GM18520 (cell line): ENCODE measurements around the gene CDC16.
"Not testable (repeated sequence)": the region's sequence is repeated elsewhere in the genome, so short reads cannot be mapped to it uniquely, and the experiment has no call there.

ENCODE experiments used
- ATAC-seq: cut with Tn5 transposase; IDR thresholded peaks from one replicate; pipeline ENCODE4 v1.9.1; 2021; ENCODE audit not compliant: unreplicated experiment

CDC16 gene

DNA sequence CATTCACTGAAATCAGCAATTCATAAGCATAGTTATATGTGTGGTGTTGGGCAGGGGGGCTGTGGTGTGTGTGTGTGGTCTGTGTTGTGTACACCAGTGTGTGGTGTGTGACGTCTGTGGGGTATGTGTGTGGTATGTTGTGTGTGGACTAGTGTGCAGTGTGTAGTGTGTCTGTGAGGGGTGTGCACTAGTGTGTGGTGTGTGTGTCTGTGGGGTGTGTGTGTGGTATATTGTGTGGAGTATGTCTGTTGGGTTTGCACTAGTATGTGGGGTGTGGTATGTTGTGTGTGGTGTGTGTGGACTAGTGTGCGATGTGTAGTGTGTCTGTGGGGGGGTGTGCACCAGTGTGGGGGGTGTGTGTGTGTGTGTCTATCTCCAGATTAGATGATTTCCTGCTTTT, 7.2 kb upstream of the CDC16 start:
- no peak for ATAC-seq

DNA sequence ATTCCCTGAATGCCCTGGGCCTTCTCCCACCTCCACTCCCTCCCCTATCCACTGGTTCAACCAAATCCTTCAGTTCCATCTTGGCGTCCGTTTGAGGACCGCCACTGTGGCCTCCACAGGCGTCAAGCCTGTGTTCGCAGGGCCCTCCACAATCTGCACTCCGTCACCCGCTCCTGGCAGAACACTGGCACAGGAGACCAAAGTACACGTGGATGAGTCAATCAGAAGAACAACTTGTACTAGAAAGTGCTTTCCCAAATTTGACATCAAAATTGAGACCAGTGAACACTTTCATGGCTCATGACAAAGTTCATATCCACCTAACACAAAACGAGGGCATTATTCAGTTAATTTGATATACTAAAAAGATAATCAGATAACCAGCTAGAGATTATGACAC, 6.5 kb upstream of the CDC16 start:
- ATAC-seq = no peak

DNA sequence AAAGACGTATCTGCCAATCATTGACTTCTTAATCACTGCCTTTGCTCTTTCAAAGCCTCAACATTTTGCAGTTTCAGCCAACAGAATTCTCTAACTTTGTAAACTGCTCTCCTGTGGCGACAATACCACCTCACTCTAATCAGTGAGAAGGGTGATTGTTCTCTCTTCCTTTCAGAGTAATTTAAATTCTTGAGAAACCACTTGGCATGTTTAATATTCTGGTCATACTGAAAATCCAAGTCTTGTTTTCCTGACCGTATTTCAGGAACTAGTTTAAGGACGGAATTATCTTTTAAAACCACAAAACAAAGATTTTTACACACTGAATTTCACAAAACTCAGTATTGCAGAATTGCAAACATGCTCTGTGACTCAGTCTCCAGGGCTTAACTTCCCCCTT, 5.2 kb upstream of the CDC16 start:
- no peak for ATAC-seq

DNA sequence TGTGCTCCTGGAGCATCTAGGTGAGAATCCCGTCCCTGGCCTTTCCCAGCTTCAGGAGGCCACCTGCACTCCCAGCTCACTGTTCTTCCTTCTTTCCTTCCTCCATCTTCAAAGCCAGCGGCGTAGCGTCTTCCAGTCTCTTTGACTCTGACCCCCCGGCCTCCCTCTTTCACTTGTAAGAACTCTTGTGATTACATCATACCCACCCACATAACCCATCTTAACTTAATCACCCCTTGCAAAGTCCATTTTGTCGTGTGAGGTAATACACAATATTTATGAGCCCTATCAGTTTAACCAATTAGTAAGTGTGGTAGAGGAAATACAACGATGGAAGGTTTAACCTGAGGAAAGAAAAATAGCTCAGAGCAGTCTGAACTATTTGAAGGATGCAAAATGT, 4.6 kb upstream of the CDC16 start:
- no peak for ATAC-seq

DNA sequence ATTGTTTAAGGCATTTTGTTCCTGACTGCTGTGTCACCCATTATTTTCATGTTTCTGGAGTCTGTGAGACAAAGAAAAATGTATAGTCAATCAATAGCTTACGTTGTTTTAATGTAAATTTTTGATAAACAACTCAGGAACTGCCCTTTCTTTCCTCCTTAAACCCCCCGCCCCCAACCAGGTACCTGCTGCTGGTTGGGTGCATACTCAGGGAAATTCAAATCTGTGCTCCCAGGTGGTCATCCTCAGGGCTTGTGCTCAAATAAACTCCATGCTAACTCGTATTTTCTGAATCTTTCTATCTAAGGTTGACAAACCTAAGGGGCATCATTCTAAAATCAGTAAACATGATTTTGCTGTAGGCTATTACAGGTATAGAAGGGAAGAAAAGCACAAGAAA, 4.1 kb upstream of the CDC16 start:
- ATAC-seq = no peak

DNA sequence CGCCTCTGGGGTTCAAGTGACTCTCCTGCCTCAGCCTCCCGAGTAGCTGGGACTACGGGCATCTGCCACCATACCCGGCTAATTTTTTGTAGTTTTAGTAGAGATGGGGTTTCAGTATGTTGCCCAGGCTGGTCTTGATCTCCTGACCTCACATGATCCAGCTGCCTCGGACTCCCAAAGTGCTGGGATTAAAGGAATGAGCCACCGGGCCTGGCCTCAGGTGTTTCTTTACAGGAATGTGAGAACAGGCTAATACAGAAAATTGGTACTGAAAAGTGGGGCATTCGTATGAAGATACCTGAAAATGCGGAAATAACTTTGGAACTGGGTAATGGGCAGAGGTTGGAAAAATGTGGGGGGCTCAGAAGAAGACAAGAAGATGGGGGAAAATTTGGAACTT, 2.8 kb upstream of the CDC16 start:
- ATAC-seq = no peak

DNA sequence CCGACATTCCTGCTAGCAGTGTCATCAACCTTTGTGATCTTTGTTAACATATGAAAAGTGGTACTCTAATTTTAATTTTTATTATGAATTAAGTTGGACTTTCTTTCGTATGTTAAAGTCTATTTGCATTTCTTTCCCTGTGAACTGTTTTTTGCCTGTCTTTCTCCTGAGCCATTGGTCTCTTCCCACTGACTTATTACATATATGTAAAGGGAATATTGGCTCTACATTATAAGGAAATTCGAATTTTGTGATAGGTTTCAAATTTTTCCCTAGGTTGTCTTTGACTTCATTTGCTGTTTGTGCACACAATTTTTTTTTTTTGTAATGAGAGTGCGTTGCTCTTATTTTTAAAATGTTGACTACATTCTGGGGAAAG, 442 bp upstream of the CDC16 start:
- ATAC-seq = no peak

DNA sequence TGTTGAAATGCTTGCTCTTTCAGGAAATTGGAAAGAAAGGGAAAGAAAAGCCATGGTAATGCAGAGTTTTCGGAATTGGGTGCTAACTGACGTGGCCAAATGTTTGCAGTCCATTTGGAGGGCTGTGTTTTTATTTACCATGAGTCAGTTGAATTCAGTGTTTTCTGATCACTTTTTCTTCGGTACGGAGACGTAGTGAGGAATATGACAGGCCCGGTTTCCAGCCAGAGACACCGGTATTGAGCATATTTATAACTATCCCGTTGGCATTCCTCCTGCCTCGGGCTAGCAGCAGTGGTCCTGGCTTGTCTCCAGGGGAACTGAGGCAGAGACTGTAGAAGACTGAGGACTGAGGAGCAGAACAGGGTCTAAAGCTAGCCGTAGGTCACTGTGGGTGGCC, 1.0 kb downstream of the CDC16 start:
- no peak for ATAC-seq

DNA sequence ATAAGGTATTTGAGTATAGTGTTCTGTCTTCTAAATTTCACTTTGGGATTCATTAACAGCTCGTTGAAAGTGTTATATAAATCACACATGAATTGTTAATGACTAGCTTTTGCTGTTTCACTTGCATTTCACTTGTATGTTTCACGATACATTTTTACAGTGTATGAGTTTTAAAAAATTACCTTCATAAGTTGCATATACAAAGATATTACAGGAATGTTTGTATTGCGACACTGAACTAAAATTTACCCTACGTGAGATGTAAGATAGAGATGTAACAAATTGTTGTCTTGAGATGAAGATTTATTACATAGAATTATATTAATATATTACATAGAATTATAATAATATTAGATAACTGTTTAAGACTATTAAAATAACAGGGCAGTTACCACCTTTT, 1.5 kb downstream of the CDC16 start:
- no peak for ATAC-seq

DNA sequence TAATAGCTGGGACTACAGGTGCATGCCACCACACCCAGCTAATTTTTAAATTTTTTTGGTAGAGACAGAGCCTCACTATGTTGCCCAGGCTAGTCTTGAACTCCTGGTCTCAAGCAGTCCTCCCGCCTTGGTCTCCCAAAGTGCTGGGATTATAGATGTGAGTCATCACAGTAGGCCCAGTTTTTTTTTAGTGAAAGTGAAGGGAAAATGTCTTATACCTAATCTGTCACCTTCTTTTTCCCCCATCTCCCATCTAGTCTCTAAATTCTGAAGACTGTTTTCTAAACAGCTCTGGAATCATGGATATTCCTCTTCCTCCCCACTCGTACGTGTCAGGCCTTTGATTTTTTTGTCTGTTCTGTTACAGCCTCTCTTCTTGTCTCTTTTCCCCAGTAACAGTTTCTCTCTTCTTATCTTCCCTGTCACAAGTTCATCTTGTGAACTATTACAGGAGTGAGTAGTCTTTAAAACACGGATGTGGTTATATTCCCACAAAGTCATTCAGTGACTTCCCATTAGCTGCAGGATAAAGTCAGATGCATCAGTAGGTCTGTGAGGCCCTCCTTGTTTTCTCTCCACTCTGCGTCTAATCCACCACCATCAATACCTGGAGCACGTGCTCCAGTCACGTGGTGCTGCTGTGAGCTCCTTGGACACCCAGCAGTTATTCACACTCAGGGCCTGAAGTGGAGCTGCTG, 2.9 kb downstream of the CDC16 start:
- no peak for ATAC-seq

DNA sequence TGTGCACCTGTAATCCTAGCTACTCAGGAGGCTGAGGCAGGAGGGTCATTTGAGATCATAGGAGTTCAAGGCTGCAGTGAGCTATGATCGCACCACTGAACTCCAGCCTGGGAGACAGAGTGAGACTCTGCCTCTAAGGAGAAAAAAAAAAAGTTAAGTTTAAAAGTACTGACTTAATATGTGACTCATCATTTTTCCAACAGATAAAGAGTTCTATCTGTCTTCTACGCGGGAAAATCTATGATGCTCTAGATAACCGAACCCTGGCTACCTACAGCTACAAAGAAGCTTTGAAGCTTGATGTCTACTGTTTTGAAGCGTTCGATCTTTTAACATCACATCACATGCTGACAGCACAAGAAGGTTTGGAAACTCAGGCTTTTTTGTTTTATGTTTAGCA, 7.2 kb downstream of the CDC16 start:
- no peak for ATAC-seq

DNA sequence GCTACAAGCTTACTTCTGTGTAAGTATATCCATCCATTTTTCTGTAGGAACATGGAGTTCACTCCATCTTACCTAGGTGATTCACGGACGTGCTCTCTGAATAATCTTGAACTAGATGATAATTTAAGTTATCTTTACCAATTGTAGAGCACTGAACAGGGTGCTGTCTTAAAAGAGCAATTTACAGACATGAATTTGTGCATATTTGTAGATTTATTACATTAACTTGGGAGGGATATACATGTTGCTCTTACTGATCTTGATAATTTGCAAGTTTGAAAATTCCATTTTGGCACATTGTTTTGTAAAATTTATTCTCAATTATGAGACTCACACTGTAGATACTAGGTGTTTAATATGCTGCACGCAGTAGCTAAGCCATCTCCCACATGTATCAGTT, 9.3 kb downstream of the CDC16 start:
- ATAC-seq = no peak

DNA sequence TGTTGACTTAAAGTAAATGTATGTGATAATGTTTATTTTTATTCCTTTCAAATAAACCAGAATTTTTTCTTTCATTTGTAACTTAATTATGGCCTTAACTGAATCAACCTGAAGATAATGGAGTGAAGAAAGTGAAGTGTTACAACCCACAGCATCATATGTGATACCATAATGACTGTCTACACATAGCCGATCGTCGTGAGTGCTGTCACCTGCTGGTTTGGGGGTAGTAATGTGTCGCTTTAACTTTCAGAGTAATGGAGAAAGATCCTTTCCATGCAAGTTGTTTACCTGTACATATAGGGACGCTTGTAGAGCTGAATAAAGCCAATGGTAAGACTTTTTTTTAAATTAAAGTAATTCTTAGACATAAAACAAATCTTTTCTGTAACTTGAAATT, 9.9 kb downstream of the CDC16 start:
- no peak for ATAC-seq

DNA sequence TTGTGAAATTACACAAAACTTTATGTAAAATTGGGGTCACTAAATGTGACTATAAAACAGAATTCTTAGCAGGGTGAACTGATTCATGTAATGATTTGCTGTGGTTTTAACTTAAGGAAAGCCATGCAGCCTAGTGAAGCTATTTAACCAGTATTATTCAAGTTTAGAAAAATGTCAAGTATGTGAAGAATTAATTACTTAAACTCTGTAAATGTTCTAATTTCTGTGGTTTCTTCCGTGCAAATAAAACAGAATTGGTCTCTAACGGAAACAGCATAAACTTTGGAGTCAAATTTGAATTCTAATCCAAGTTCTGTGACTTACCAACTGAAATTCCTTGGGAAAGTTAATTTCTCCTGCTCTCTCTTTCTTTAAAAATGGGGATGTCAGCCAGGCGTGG, 13.3 kb downstream of the CDC16 start:
- ATAC-seq = no peak

DNA sequence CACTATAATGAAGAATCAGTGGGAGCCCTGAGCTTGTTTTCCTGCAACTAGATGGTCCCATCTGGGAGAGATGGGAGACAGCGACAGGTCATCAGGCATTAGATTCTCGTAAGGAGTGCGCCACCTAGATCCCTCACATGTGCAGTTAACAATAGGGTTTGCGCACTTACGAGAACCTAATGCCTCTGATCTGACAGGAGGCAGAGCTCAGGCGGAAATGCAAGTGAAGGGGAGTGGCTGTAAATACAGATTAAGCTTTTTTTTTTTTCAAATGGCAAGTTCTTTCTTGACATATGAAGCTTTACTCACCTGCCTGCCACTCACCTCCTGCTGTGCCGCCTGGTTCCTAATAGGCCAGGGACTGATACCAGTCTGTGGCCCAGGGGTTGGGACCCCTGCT, 14.4 kb downstream of the CDC16 start:
- no peak for ATAC-seq

DNA sequence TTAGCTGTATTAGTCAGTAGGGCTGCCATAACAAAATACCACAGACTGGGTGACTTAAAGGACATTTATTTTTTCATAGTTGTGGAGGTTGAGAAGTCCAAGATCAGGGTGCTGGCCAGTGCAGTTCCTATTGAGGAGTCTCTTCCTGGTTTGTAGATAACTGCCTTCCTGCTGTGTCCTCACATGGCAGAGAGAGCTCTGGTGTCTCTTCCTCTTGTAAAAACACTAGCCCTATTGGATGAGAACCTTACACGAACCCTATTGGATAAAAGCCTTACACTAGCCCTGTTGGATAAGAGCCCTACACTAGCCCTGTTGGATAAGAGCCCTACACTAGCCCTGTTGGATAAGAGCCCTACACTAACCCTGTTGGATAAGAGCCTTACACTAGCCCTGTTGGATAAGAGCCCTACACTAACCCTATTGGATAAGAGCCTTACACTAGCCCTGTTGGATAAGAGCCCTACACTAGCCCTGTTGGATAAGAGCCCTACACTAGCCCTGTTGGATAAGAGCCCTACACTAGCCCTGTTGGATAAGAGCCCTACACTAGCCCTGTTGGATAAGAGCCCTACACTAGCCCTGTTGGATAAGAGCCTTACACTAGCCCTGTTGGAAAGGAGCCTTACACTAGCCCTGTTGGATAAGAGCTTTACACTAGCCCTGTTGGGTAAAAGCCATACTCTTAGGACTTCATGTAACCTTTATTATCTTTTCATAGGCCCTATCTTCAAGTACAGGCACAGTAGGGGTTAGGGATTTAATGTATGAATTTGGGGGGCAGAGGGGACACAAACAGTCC, 17.1 kb downstream of the CDC16 start:
- ATAC-seq = not testable (repeated sequence)

DNA sequence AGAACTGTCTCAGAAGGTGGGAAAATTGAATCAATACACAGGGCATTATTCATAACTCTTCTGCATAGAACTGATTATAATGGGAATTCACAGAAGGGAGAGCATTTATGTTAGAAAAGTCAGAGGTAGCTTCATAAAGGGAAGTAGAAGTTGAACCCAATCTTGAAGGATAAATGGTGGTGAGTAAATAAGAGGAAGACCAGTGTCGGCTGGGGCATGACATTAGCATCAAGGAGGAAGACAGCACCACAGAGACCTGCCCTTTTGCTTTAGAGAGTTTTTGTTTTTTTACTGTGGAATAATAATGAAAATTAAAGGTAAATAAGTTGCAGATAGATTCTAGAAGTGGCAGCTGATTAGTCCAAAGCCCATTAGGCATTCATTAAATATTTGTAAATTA, 21.9 kb downstream of the CDC16 start:
- ATAC-seq = no peak

DNA sequence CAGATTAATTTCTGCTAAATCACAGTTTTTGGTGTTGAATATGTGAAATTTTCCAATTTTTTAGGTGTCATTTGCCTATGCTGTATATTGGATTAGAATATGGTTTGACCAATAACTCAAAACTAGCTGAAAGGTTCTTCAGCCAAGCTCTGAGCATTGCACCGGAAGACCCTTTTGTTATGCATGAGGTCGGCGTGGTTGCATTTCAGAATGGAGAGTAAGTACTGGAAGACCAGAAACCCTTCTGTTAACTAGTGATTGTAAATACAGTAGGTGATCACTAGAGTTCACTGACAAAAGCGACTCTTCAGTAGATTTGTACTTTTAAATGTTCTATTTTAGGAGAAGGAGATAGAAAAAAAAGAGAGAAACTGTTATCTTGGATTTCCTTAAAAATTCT, 22.3 kb downstream of the CDC16 start:
- ATAC-seq = no peak

DNA sequence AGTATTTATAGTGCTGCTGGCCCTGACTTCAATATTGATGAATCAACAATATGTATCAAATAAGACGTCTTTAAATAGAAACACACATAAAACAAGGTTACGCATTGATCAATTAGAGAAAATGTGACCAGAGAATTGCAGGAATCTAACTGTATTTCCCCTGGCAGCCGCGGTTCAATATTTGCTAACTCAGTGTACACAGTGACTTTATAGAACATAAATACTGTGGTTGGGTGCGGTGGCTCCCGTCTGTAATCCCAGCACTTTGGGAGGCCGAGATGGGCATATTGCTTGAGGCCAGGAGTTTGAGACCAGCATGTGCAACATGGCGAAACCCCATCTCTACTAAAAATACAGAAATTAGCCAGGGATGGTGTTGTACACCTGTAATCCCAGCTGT, 23.9 kb downstream of the CDC16 start:
- ATAC-seq = no peak

DNA sequence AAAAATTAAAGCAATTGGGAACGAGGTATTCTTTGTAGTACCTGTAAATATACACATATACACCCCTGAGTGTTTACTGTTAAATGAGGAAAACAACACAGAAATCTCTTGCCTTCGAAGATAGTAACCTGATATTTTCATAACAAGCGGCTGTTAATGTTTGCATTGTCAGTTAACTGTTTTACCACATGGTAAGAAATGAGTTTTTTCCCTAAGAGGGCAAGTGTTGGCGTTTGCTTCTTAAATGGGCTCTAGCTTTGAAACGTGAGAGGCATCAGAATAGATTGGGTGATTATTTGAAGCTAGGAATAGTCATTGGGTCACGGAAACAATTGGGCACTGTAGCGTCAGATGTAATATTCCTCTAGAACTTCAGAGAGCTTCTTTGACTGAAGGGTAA, 24.7 kb downstream of the CDC16 start:
- ATAC-seq = no peak

DNA sequence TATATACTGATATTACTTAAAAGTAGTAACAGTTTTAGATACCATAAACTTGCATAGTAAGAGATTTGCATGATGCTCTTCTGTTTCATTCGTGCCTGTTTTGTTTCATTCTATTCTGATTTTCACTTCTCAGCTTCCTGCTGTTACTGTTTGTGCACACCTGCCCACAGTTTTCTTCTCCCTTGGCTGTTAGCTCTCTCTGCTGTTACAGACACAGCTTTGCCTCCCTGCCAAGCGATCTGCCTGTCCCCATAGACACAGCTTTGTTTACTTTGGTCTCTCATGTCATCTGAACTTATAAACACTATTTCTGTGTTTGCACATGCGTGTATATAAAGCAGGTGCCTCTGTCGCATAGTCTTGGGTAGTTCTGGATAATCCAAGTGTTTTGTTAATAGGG, 25.3 kb downstream of the CDC16 start:
- no peak for ATAC-seq

DNA sequence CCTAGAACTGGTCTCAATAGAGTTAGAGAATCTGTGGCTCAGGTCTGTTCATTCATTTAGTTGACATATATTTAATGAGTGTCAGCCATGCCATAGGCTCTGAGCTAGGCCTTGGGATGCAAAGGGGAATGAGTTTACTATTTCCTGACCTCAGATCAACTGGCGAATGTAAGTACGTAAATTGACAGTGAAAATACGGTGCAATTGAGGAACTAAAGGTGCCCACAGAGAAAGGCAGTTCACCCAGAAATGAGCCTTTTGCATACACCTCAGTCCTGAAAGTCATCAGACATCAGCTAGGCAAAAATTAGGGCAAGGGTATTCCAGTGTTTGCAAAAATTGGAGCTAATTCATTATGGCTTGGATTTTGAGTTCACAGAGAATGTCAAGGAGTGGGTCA, 26.1 kb downstream of the CDC16 start:
- no peak for ATAC-seq
